Fibroblast of lung (primary cell): Measurements from ENCODE around the gene SCGB3A1. TPM values are rescaled to one million over a fixed set of nuclear protein-coding genes. Genes with fewer than 3 reads are reported as not detected.
A peak's percentile ranks its signal among the peaks of the same experiment; 100 is the strongest.

Experiments used
- DNase-seq, 2 donors: peaks; one replicate each; pipeline versions ENCODE4 v3.0.0 to v3.0.0-alpha.2; 2010; ENCODE audit warnings: low read depth in 2 of 2
- H2AFZ ChIP-seq: 2 replicates; pipeline ENCODE4 v1.5.1; 2012; ENCODE audit warnings: low read length, control low read depth, inconsistent platforms
- H3K27ac ChIP-seq: 2 replicates; pipeline ENCODE4 v1.5.1; 2011; ENCODE audit warnings: low read length, control low read depth; ENCODE audit not compliant: insufficient read depth
- H3K27me3 ChIP-seq: 2 replicates; pipeline ENCODE4 v1.5.1; 2011; ENCODE audit warnings: mild to moderate bottlenecking, low read length; ENCODE audit not compliant: control insufficient read depth, insufficient read depth
- H3K36me3 ChIP-seq: 2 replicates; pipeline ENCODE4 v1.5.1; 2011; ENCODE audit warnings: low read length; ENCODE audit not compliant: control insufficient read depth, insufficient read depth
- H3K4me1 ChIP-seq: 2 replicates; pipeline ENCODE4 v1.5.1; 2011; ENCODE audit warnings: low read length; ENCODE audit not compliant: control insufficient read depth, insufficient read depth; ENCODE audit errors: extremely low read depth
- H3K4me2 ChIP-seq: 2 replicates; pipeline ENCODE4 v1.5.1; 2011; ENCODE audit warnings: low read length, control low read depth; ENCODE audit not compliant: insufficient read depth; ENCODE audit errors: extremely low read depth
- H3K4me3 ChIP-seq, 4 experiments: fragments of 200-600 bp in 1 of 4; sonication (generic) in 1 of 4; replicated peaks in 1 of 4; 2 replicates each; pipeline ENCODE4 v1.5.1; 2011 to 2016; ENCODE audit warnings: low read length in 4 of 4, low read depth in 3 of 4, mild to moderate bottlenecking in 3 of 4, control low read depth in 2 of 4, inconsistent platforms in 1 of 4, mixed read lengths in 1 of 4; ENCODE audit not compliant: insufficient read depth in 1 of 4; ENCODE audit errors: control extremely low read depth in 1 of 4
- H3K79me2 ChIP-seq: 2 replicates; pipeline ENCODE4 v1.5.1; 2012; ENCODE audit warnings: mild to moderate bottlenecking, low read length, inconsistent platforms; ENCODE audit not compliant: control insufficient read depth, insufficient read depth
- H3K9ac ChIP-seq: 2 replicates; pipeline ENCODE4 v1.5.1; 2011; ENCODE audit warnings: mild to moderate bottlenecking, low read length, control low read depth; ENCODE audit not compliant: insufficient read depth
- H3K9me3 ChIP-seq: 2 replicates; pipeline ENCODE4 v1.5.1; 2012; ENCODE audit warnings: low read depth, low read length; ENCODE audit not compliant: control insufficient read depth, insufficient read depth
- H4K20me1 ChIP-seq: 2 replicates; pipeline ENCODE4 v1.5.1; 2011; ENCODE audit warnings: low read length; ENCODE audit not compliant: control insufficient read depth, insufficient read depth; ENCODE audit errors: extremely low read depth
- CTCF ChIP-seq, 2 donors: IDR thresholded peaks in 1 of 2; conservative IDR thresholded peaks in 1 of 2; 1 replicate in 1 of 2; 2 replicates in 1 of 2; pipeline ENCODE4 v1.5.1; 2011 to 2012; ENCODE audit warnings: low read length in 2 of 2, control low read depth in 1 of 2, inconsistent platforms in 1 of 2, low read depth in 1 of 2, mild to moderate bottlenecking in 1 of 2
- EZH2 ChIP-seq: IDR thresholded peaks from 2 replicates; pipeline ENCODE4 v1.5.1; 2012; ENCODE audit warnings: low read length, control low read depth, mild to moderate bottlenecking; ENCODE audit errors: missing control alignments
- polyA plus RNA-seq, 2 donors: library from polyadenylated mRNA; depleted of rRNA in 1 of 2; stranded (reverse) in 1 of 2; unstranded in 1 of 2; fragments of >200 nt; gene quantifications; 2 replicates each; pipeline ENCODE4 v1.2.1, GENCODE V29; 2011 to 2012; ENCODE audit warnings: missing spikeins in 1 of 2
- total RNA-seq: library from RNA; depleted of rRNA; stranded (reverse); fragments of >200 nt; gene quantifications from 2 replicates; pipeline ENCODE4 v1.2.1, GENCODE V29; 2014

SCGB3A1 gene
- total and polyA plus RNA-seq, 2 donors (not counting 1 experiment from before 2014, with no cell fraction given), result not detected

GRCh38 chr5:180605554-180606214 is 14.4 kb upstream of the SCGB3A1 start:
- Histone ChIP-seq H4K20me1 (no peaks in the 10 kb centered on the region), H2AFZ (no peak overlapping the region)

GRCh38 chr5:180604271-180604670 is 13.0 kb upstream of the SCGB3A1 start:
- H3K4me2 ChIP-seq, result no peak overlapping the region
- no peak overlapping the region for H3K9ac ChIP-seq
- H3K4me1 ChIP-seq, result no peaks in the 10 kb centered on the region
- no peak overlapping the region for H2AFZ ChIP-seq
- H3K79me2 ChIP-seq, result no peaks in the 10 kb centered on the region
- TF ChIP-seq EZH2 (no peak), CTCF (conservative IDR thresholded peaks at IDR 0.05 in 1 of 2, IDR thresholded peaks at IDR 0.05 in 1 of 2; ENCODE audit: low read depth in 1 of 2, low read length in 2 of 2) (no peak)
- no peaks in the 10 kb centered on the region for H3K36me3 ChIP-seq
- H3K27ac ChIP-seq, result no peak overlapping the region
- no peak overlapping the region for H3K4me3 ChIP-seq
- no peaks in the 10 kb centered on the region for H3K27me3 ChIP-seq
- DNase-seq, result no peak
- H3K9me3 ChIP-seq, result no peaks in the 10 kb centered on the region
- no peaks in the 10 kb centered on the region for H4K20me1 ChIP-seq

More at GRCh38 chr5:180605554-180606214, 14.4 kb upstream of the SCGB3A1 start:
- Histone ChIP-seq H3K27ac (no peak overlapping the region), H3K4me2 (no peak overlapping the region), H3K36me3 (no peaks in the 10 kb centered on the region), H3K79me2 (no peaks in the 10 kb centered on the region), H3K4me3 (no peak overlapping the region), H3K9ac (no peak overlapping the region), H3K27me3 (no peaks in the 10 kb centered on the region), H3K9me3 (no peaks in the 10 kb centered on the region), H3K4me1 (no peaks in the 10 kb centered on the region)
- DNase-seq, result peak; percentile 32 to 60
- no peak for TF ChIP-seq EZH2
- TF ChIP-seq CTCF (conservative IDR thresholded peaks at IDR 0.05 in 1 of 2, IDR thresholded peaks at IDR 0.05 in 1 of 2; ENCODE audit: low read depth in 1 of 2, low read length in 2 of 2), result peak; percentile 61 to 85

- no peak for DNase-seq
- Histone ChIP-seq H3K4me2 (no peak overlapping the region), H3K27ac (no peak overlapping the region), H3K4me3 (no peak overlapping the region), H3K27me3 (no peaks in the 10 kb centered on the region), H3K36me3 (no peaks in the 10 kb centered on the region), H3K4me1 (no peaks in the 10 kb centered on the region), H2AFZ (no peak overlapping the region), H3K9ac (no peak overlapping the region), H3K9me3 (no peaks in the 10 kb centered on the region), H4K20me1 (no peaks in the 10 kb centered on the region), H3K79me2 (no peaks in the 10 kb centered on the region)
- TF ChIP-seq CTCF (conservative IDR thresholded peaks at IDR 0.05 in 1 of 2, IDR thresholded peaks at IDR 0.05 in 1 of 2; ENCODE audit: low read depth in 1 of 2, low read length in 2 of 2) (no peak), EZH2 (no peak)
Observed at GRCh38 chr5:180603076-180603594, 11.8 kb upstream of the SCGB3A1 start.
